HL-60/S4 treated with retinoic acid at 250 ng/mL for 4 days and 3 days (cell line): ENCODE results near the gene UBE2G1.
"Not testable (repeated sequence)": the region's sequence is repeated elsewhere in the genome, so short reads cannot be mapped to it uniquely, and the experiment has no call there.

ENCODE experiments used
- in situ Hi-C: fragments of 300-500 bp; cut with MboI; formaldehyde crosslinking; loops from 2 replicates; pipeline ENCODE4 v1.7.0; 2022; ENCODE audit warnings: low sequenced_read_pairs

Gene UBE2G1

DNA sequence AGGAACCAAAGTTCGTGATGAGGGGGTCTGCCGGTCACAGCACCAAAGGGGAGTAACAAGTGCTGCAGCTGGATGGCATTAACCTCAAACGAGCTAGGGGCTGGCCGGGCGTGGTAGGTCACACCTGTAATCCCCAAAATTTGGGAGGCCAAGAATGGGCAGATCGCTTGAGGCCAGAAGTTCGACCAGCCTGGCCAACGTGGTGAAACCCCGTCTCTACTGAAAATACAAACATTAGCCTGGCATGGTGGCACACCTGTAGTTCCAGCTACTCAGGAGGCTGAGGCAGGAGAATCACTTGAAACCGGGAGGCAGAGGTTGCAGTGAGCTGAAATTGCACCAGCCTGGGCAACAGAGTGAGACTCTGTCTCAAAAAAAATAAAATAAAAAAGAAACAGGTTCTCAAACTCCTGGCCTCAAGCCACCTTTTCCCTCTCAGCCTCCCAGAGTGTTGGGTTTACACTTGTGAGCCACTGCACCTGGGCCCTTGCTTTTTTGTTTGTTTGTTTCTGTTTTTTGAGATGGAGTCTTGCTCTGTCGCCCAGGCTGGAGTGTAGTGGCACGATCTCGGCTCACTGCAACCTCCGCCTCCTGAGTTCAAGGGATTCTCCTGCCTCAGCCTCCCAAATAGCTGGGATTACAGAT, 9.4 kb upstream of the UBE2G1 start:
- in situ Hi-C loops = not testable (repeated sequence)

DNA sequence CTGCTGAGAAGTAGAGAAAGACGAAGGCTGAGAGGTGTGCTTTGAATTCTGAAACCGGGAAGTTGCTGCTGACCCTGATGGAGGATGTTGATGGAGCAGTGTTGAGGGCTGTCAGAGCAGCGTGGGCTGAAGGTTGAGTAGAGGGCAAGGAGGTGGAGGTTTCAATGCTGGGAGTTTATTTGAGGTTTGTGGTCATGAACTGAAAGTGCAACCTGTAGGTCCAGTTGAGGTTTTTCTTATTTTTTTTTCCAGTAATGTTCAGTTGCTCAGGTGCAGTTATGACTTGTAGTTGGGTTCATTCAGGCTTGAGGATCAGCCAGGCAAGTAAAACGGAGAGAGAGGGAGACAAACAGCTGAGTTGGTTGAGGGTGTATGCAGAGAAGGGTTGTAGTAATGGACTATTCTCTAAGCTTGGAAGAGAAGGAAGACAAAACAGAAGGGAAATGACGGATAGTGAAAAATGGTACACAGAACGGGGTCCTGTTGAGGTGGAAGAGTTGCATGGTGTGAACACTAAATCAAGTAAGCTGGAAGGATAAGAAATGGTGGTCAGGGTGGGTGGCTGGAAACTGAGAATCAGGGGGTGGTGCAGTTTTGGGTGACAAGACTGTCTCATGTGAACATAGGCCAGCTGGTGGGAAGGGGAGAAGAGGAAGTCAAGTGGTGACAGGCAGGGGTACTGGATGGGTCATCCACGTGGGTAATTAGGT, 8.7 kb upstream of the UBE2G1 start:
- in situ Hi-C loops = no loop called here

DNA sequence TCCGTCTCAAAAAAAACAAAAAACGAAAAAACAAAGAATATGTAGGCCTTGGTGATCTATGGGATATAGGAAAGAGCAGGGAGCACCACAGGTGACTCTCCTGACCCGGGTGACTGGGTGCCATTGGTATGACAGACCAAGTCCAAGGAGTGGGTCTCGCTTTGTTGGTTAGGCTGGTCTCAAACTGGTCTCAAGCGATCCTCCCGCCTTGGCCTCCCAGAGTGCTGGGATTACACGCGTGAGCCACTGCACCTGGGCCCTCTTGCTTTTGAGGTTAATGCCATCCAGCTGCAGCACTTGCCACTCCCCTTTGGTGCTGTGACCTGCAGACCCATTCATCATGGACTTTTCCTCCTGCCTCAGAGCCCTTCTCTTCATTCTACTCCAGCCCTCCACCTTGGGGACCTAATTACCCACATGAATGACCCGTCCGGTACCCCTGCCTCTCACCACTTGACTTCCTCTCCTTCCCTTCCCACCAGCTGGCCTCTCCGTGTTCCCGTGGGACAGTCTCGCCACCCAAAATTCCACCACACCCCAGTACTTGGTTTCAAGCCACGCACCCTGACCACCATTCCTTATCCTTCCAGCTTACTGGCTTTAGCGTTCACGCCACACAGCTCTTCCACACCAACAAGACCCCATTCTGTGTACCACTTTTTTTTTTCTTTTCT, 3.2 kb upstream of the UBE2G1 start:
- in situ Hi-C loops = no loop called here

DNA sequence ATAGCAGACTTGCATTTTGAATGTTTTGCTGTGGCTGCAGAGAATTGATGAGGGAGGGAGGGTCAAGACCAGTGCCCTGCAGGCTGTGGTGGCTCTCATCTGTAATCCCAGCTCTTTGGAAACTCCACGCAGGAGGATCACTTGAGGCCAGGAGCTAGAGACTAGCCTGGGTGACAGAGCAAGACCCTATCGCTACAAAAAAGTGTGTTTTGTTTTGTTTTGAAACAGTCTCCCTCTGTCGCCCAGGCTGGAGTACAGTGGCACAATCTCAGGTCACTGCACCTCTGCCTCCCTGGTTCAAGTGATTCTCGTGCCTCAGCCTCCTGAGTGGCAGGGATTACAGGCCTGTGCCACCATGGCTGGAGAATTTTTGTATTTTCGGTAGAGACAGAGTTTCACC, 1.9 kb upstream of the UBE2G1 start:
- in situ Hi-C loops = no loop called here

DNA sequence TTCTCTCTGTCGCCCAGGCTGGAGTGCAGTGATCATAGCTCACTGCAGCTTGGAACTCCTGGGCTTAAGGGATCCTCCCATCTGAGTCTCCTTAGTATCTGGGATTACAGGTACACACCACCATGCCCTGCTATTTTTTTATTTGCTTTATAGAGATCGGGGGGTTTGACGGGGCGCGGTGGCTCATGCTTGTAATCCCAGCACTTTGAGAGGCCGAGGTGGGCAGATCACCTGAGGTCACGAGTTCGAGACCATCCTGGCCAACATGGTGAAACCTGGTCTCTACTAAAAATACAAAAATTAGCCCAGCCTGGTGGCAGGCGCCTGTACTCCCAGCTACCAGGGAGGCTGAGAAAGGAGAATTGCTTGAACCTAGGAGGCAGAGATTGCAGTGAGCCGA, 702 bp upstream of the UBE2G1 start:
- in situ Hi-C loops = not testable (repeated sequence)

DNA sequence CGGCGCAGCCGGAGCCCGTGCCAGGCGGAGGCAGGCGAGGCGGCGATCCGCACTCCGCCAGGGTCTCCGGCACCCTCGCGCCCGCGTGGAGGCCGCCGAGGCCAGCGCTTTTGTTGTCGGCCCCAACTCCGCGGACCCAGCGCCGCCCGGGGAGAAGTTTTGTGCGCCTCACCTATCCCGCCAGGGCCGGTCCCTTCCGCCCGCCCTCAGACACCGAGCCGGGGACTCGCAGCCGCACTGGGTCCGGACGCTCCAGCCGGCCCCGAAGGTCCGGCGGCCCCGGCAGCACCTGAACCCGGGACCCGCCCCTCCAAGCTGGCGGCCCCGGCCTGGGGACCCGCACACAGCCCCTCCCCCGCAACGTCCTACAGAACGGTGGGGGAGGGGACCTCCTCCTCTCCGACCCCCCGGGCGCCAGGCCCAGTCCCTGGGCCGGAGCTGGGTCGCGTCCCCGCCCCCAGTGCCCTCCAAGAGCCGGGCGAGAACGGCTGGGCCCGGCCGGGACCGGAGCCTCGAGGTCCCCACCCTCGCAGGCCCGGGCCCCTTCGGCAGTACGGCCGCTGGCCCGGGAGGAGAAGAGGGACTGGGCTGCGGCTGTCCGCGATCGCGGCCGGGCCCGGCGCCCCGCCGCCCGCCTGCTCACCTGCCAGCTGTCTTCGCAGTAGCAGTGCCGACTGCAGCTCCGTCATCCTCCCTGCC, 698 bp downstream of the UBE2G1 start:
- in situ Hi-C loops = no loop called here

DNA sequence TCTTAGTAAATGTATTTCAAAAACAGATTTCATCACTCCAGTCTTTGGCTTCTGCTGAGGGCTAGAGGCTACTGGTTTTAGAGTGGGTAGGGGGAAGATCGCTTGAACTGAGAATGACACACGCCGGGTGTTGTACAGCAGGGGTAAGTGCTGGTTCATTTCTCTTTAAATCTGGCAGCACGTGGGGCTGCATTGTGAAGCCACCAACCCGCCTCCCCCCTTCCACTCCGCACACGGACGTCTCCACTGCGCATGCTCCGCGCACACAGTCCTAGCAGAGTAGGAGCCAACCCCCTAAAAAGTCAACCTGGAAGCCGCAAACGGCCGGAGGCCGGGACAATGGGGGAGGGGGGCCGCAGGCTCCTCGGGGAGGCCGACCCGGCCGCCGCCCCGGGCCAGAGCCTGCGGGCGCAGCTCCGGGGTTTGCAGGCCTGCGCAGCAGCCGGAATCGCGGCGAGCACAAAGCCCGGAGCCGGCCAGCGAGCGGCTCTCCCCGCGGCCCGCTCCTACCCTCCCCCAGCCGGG, 1.3 kb downstream of the UBE2G1 start:
- in situ Hi-C loops = no loop called here

DNA sequence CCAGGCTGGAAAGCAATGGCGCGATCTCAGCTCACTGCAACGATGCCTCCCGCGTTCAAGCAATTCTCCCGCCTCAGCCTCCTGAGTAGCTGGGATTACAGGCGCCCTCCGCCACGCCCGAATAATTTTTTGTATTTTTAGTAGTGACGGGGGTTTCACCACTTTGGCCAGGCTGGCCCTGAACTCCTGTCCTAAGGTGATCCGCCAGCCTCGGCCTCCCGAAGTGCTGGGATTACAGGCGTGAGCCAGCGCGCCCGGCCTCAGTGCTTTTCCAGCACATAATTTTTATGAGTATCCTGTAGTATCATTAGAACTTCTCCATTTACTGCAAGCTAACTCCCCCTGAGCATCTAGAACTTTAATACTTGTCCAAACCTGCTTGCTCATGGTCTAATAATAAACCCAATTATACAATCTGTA, 1.8 kb downstream of the UBE2G1 start:
- in situ Hi-C loops = no loop called here

DNA sequence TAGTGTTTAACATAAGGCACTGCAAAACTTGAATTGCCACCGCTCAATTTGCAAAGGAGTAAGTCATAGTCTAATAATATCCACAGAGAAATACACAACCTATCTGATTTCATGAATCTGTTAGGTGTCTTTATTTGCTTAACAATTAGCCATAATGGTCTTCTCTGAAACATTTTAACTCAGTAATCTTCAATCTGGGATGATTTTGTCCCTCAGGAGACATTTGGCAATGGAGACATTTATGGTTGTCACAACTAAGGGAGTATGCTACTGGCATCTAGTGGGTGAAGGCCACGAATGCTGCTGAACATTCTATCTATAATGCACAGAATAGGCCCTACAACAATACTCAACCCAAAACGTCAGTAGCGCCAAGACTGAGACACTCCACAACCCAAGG, 4.3 kb downstream of the UBE2G1 start:
- in situ Hi-C loops = no loop called here

DNA sequence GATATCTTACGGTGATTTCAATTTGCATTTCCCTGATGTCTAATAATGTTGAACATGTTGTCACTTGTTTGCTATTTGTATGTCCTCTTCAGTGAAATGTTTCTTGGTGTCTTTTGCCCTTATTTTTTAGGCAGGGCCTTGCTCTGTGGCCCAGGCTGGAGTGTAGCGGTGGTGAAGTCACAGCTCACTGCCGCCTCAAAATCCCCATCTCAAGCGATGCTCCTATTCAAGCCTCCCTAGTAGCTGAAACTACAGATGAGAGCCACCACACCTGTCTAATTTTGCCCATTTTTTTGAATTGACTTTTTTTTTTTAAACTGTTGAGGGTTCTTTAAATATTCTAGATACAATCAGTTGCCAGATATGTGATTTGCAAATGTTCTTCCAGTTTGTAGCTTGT, 8.3 kb downstream of the UBE2G1 start:
- in situ Hi-C loops = no loop called here

DNA sequence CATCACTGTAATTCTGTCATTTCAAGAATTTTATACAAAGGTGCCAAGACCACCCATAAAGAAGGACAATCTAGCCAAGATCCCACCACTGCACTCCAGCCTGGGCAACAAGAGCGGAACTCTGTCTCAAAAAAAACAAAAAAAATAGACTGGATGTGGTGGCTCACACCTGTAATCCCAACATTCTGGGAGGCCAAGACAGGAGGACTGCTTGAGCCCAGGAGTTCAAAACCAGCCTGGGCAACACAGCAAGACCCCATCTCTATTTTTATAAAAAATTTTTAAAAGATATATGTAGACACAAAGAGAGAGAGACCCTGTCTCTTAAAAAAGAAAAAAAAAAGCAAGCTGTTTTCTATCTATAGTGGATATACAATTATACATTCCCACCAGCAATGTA, 8.8 kb downstream of the UBE2G1 start:
- in situ Hi-C loops = no loop called here

DNA sequence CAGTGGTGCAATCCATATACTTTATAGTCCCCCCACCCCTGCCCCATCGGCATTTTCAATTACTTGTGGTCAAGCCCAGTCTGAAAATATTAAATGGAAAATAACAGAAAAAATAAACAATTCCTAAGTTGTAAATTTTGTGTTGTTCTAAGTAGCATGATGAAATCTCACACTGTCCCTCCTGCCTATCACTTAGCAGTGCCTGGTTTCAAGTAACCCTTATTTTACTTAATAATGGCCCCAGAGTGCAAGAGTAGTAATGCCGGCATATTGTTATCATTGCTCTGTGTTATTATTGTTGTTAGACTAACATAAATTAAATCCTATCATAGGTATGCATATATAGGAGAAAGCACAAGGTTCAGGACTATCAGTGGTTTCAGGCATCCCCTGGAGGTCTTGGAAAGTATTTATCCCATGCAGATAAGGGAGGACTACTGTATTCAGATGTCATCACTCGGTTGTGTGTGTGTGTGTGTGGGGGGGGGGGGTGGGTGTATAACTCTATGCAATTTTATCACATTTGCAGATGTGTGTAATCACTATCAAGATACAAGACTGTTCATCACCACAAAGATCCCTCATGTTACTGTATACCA, 9.3 kb downstream of the UBE2G1 start:
- in situ Hi-C loops = no loop called here

DNA sequence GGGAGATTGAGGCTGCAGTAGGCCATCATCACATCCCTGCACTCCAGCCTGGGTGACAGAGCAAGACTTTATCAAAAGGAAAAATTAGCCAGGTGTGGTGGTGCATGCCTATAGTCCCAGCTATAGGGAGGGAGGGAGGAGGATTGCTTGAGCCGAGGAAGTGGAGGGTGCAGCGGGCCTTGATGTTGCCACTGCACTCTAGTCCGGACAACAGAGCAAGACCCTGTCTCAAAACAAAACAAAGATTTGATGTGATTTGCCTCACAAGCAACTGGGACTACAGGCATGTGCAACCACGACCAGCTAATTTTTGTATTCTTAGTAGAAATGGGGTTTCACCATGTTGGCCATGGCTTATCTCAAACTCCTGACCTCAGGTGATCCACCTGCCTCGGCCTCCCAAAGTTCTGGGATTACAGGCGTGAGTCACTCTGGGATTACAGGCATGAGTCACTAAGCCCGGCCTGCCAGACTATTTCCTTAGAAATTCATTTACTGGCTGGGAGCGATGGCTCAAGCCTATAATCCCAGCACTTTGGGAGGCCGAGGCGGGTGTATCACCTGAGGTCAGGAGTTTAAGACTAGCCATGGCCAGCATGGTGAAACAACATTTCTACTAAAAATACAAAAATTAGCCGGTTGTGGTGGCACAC, 11.5 kb downstream of the UBE2G1 start:
- in situ Hi-C loops = no loop called here

DNA sequence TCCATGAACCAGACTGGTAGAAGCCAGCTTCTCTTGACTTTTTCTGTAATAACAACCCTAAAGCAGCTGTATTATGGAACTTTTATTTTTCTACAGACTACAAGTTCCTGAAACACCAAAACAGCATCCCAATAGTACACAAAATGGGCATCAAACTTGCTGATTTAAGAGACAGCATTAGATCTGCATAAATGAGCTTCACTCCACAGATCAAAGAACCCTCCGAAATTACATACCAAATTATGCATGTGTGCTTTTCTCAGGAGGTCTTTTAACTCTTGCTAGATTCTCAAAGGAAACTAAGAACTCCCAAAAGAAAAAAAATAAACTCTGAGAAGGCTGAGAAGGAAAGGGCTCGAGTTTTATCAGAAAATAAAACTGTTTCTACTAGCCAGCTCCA, 12.3 kb downstream of the UBE2G1 start:
- in situ Hi-C loops = no loop called here

DNA sequence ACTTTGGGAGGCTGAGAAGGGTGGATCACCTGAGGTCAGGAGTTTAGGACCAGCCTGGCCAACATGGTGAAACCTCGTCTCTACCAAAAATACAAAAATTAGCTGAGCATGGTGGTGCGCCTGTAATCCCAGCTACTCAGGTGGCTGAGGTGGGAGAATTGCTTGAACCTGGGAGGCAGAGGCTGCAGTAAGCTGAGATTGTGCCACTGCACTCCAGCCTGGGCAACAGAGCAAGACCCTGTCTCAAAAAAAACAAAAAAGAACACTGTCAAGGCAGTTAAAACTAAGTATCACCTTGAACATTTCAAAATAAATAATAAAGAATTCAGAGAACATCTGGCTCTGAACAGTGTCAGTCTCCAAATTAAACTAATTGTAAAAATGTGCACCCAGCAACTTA, 16.3 kb downstream of the UBE2G1 start:
- in situ Hi-C loops = not testable (repeated sequence)

DNA sequence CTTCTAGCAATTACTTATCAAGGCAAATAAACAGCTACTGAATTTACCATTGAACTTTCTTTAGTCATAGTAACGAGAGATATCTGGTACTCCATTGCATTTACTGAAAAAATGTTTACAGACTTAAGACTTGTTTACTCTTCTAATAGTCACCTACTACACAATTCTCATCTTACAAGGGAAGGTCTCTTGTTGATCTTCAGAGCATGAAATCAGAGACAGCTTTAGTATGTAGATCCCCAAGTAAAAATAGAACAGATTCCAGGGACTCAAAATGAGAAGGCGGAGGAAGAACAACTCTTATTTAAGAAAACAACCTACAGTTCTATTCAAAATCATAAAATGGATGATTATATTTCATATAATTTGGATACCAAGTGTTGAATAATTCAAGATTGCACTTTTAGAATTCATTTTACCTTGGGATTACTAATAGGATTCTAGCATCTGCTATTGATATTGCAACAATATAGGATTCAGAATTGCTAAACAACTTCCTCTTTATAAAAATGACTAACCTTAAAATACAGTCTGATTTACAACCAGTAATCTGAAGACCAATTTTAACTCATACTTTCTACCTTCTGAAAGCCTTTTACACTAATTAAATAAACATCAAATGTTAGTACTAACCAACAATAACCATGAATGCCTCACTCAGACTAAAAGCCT, 20.8 kb downstream of the UBE2G1 start:
- in situ Hi-C loops = no loop called here

DNA sequence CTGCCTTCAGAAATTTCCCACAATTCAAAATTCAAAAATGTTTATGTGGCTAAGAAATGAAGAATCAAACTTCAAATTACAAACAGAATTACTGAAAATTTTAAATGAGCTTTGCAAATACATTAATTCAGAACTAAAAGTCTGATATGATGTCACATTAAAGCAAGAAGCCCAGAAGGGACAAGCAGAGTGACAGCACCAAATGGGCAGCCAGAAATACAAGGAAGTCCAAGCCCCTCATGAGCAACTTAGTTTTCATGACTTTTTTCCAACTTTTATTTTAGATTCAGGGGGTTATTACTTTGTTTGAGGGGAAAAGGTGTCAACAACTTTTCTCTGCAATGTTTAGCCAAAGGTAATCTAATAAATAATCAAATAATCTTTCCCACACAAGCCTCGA, 21.5 kb downstream of the UBE2G1 start:
- in situ Hi-C loops = no loop called here

DNA sequence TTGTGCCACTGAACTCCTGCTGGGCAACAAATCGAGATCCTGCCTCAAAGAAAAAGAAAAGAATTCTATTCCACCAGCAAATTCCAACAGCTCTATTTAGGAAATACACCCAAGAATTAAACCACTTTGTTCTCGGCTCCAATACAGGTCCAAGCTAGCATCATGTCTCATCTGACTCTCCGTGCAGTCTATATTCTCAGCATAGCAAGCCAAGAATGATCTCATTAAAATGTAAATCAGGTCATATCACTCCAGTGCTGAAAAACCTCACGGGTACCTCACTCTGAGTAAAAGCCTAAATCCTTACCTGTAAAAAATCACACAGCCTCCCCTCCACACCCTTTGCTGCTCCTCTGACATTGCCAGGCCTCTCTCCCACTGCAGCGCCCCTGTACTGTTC, 23.9 kb downstream of the UBE2G1 start:
- in situ Hi-C loops = no loop called here

DNA sequence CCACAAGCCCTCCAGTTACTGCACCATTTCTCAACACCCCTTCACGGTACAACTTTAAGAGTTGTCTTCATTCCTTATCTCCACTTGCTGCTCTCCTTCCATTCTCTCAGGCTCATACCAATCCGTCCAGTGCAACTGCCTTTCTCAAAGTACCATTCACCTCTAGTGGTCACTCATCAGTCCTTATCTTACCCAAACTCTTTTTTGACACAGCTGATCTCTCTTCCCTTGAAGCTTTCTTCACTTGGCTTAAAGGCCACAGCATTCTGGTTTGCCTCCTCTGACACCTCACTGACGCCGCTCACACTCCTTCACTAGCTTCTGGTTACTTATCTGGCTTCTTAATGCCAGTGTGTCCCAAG, 24.9 kb downstream of the UBE2G1 start:
- in situ Hi-C loops = no loop called here
